Activated CD8-positive, alpha-beta memory T cell treated with anti-CD3 and anti-CD28 coated beads, Interleukin-2, amount 50 U/mL, for 24 hours (primary cell): ENCODE data around the gene ARHGAP22.

ENCODE experiments used
- DNase-seq: peaks from one replicate; pipeline ENCODE4 v3.0.0-alpha.2; 2020; ENCODE audit errors: extremely low read depth

The ARHGAP22 gene

DNA sequence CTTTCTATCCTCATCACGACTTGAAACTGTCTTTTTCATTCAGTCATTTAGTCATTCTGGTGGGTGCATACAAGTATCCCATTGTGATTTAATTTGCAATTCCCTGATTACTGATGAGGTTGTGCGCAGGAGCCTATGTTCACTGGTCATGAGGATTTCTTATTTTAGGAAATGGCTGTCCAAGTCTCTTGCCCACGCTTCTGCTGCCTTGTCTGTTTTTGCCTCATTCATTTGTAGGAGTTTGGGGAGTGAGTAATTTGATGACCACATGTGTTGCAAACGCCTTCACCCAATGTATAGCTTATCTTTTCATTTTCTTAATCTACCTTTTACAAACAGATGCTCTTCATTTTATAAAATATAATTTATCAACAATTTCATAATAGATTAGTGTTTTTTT is 127.3 kb downstream of the ARHGAP22 start:
- DNase-seq = no peak

DNA sequence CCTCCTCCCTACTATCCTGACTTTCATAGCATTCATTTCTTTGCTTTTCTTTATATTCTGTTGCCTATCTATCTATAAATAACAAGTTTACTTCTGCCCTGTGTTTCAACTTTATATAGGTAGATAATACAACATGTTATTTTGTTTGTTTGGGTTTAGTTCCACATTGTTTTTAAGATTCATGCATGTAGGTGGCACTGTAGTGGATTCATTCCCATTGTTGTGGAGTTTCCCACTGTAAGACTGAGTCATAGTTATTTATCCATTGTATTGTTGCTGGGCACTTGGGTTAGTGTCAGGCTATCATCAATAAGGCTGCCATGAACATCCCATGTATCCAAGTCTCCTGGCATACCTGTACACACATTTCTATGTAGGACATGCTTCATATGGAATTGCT is 127.7 kb downstream of the ARHGAP22 start:
- DNase-seq = no peak

- DNase-seq = no peak
These were observed 128.4 kb downstream of the ARHGAP22 start for GRCh38 chr10:48476279-48476982.

DNA sequence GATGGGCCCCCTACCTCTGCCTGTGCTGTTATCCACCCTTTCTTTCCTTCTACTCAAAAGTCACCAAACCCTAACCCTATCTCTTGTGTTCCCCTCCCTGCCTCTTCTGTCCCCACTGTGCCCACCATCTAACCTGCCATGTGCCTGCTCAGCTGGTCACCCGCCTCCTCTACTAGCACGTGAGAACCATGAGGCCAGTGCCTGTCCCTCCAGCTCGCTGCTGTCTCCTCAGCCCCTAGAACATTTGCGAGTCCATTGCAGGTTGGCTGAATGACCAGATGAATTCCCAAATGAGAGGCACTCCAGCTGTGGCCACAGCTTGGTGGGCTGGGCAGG is 129.0 kb downstream of the ARHGAP22 start:
- DNase-seq = no peak

DNA sequence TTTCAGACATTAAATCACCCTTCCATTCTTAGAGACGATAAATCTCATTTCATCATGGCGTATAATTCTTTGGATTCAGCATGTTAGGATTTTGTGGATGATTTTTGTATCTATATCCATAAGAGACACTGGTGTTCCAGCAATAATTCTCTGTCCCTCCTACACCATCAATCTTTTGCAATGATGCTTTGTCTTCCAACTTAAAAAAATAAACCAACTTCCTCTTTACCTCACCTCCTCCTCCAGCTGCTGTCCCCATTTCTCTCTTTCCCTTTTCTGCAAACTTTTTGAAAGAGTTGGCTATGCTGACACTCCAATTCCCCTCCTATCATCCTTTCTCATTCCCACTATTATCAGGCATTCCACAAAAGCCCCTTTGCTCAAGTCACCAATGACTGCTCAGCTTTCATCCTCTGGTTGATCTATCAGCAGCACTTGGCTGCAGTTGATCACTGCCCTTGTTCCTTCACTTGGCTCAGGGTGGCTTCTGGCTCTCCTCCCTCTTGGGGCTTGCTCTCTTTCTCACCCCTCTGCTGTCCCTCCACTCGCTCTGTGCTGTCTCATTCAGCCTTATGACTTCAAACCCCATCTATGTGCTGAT is 130.0 kb downstream of the ARHGAP22 start:
- DNase-seq = no peak

DNA sequence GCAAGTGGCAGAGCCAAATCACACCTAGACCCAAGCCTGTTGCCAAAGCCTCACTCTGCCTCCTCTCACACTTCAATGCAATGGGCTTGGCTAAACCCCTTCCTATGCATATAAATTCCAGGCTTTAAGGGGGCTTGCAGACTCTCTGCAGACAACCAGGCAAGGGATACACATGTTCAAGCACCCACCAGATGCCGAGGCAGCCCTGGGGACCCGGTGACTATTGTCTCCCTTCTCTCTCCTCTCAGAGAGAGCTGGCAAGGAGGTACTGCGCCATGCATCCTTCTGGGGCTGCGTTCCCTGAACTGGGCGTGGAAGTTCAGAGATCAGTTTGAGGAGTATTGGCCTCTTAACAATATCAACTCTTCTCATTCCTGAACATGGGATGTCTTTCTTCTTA is 131.2 kb downstream of the ARHGAP22 start:
- no peak for DNase-seq

GRCh38 chr10:48472501-48473069 is 132.3 kb downstream of the ARHGAP22 start:
- no peak for DNase-seq

- DNase-seq = no peak
These were observed 133.7 kb downstream of the ARHGAP22 start for GRCh38 chr10:48470893-48471805.

DNA sequence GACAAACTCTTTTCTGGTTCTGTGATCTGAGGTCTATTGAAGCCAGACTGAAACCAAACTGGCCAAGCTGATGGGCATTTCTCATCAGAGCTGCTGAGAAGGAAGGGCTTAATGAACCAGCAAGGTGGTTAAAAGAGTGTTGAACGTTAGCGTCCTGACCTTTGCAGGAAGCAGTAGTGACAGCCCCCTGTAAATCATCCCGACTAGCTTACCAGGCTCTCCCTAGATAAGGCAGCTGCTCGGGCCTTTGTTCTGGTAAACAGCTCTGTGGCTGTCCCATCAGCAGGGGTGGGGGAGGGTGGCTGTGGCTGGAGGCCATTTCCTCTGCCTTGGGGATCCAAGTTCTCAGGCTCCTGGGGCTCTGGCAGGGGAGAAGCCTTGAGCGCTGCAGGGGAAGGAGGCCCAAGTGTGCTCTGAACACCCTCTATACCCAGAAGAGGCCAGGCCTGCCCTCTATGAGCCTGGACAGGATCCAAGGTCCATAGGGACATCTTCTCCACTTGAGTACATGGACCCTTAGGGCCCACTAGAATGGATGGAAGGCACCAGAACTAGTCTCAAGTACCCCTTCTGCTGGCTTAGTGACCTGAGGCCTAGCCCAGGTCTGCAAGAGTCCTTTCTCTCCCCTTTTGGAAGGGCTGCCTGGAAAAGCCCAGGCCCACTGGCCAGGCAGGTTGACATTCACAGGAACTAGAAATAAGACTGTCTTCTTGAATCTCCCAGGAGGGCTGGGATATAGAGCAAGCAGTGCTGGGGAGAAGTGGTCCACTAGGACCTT is 134.6 kb downstream of the ARHGAP22 start:
- DNase-seq = no peak

- DNase-seq = no peak
These were observed 135.3 kb downstream of the ARHGAP22 start for GRCh38 chr10:48469516-48470020.

- DNase-seq = no peak
These were observed 135.9 kb downstream of the ARHGAP22 start for GRCh38 chr10:48468866-48469511.

GRCh38 chr10:48468130-48468790 is 136.6 kb downstream of the ARHGAP22 start:
- no peak for DNase-seq

GRCh38 chr10:48467669-48468068 is 137.2 kb downstream of the ARHGAP22 start:
- no peak for DNase-seq

- DNase-seq = no peak
These were observed 138.1 kb downstream of the ARHGAP22 start for GRCh38 chr10:48466611-48467240.

DNA sequence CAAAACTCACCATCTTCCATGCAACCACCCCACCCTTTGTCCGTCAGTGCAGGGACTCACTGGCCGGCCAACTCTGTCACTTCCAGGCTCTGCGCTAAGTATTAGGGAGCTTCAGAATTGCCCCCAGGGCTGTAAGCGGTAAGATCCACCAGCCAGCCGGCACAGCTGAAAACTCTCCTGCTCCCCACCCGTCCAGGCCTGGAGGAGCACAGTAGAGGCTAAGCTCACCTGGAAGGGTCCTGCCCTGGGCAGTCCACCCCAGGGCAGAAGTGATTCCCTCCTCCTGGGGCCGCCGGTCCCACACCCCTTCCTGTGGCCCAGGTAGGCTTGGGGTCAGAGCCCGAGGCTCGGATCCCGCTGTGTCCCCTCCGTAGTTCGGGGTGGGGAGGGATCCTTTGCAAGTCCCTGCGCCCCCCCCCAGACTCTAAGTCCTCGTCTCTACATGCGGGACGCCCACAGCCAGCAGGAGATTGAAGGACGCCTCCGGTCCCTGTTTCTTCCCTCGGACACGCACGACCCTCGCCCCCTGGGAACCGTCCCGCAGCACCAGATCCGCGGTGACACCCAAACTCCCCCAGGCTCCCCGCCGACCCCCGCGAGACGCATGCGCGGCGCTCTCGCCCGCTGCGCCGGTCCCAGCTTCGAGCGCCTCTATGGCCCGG is 138.9 kb downstream of the ARHGAP22 start:
- DNase-seq = no peak

DNA sequence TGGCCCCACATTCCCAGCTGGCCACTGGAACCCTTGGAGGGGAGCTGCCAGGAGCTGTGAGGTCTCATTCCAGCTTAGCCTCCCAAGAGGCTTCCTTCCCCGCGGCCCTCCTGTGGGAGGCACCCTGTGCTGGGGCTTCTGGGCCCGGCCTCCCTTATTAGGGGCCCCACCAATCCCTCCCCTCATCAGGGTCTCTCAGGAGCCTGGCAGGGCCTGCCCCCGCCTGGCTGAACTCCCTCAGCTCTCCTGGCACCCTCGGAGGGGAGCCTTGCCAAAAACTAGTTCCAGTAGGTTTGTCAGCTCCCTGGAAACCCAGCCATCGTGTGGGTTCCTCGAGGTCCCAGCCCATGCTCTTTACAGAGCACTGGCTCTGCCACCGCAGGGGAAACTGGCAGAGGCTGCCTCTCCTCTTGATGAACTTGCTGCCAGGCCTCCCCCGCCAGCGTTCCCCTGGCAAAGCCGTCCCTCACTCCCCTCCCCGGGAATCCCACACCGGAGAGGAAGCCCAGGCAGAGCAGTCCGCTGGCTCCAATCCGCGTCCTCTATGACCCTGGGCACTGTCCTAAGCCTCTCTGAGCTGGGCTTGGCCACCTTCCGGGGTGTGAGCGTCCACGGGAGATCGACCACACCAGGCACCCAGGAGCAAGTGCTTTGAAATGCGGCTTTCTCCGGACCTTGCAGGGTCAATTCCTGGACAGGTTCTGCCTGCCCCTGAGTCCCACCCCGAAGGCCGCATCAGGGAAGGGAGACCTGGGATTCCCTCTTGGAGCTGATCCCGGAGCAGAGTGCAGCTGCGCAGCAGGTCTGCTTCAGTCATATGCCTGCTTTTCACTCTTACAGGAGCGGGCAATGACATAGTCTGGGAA is 139.8 kb downstream of the ARHGAP22 start:
- no peak for DNase-seq

GRCh38 chr10:48464121-48464870 is 140.6 kb downstream of the ARHGAP22 start:
- no peak for DNase-seq
